Trophoblast cell (in vitro differentiated cells and primary cell): ENCODE results near the gene CA7.

Experiments
- DNase-seq, 2 donors: peaks; one replicate each; pipeline ENCODE4 v3.0.0-alpha.2; 2016
- H2AFZ ChIP-seq: 2 replicates; pipeline ENCODE4 v1.6.1; 2013; ENCODE audit warnings: low read length, moderate library complexity, mild to moderate bottlenecking; ENCODE audit not compliant: insufficient read depth, poor library complexity
- H2AK5ac ChIP-seq: 2 replicates; pipeline ENCODE4 v1.6.1; 2013; ENCODE audit warnings: mild to moderate bottlenecking, low read length
- H2BK120ac ChIP-seq: 2 replicates; pipeline ENCODE4 v1.6.1; 2013; ENCODE audit warnings: low read length, mild to moderate bottlenecking, moderate library complexity; ENCODE audit not compliant: insufficient read depth, poor library complexity
- H2BK12ac ChIP-seq: 2 replicates; pipeline ENCODE4 v1.6.1; 2013; ENCODE audit warnings: mild to moderate bottlenecking, low read length, moderate library complexity
- H2BK5ac ChIP-seq: 2 replicates; pipeline ENCODE4 v1.6.1; 2013; ENCODE audit warnings: low read length, low read depth, moderate library complexity, mild to moderate bottlenecking; ENCODE audit not compliant: poor library complexity
- H3K14ac ChIP-seq: 2 replicates; pipeline ENCODE4 v1.6.1; 2013; ENCODE audit warnings: mild to moderate bottlenecking, low read length
- H3K18ac ChIP-seq: 2 replicates; pipeline ENCODE4 v1.6.1; 2013; ENCODE audit warnings: mild to moderate bottlenecking, low read length
- H3K23ac ChIP-seq: 2 replicates; pipeline ENCODE4 v1.6.1; 2013; ENCODE audit warnings: low read length
- H3K27ac ChIP-seq: 2 replicates; pipeline ENCODE4 v1.5.1; 2013; ENCODE audit warnings: low read depth, mild to moderate bottlenecking, inconsistent platforms, low read length, moderate library complexity
- H3K27me3 ChIP-seq: 2 replicates; pipeline ENCODE4 v1.6.1; 2013; ENCODE audit warnings: inconsistent platforms, mild to moderate bottlenecking, low read length, moderate library complexity; ENCODE audit not compliant: insufficient read depth
- H3K36me3 ChIP-seq, 2 experiments: 1 replicate in 1 of 2; 2 replicates in 1 of 2; pipeline ENCODE4 v1.6.1; 2013; ENCODE audit warnings: low read length in 2 of 2, mild to moderate bottlenecking in 2 of 2, moderate library complexity in 1 of 2; ENCODE audit not compliant: insufficient read depth in 2 of 2, control insufficient read depth in 1 of 2
- H3K4ac ChIP-seq: 2 replicates; pipeline ENCODE4 v1.6.1; 2013; ENCODE audit warnings: low read depth, mild to moderate bottlenecking, low read length, moderate library complexity
- H3K4me1 ChIP-seq, 2 experiments: 1 replicate in 1 of 2; 2 replicates in 1 of 2; pipeline ENCODE4 v1.6.1; 2013; ENCODE audit warnings: low read length in 2 of 2, mild to moderate bottlenecking in 2 of 2, moderate library complexity in 1 of 2; ENCODE audit not compliant: insufficient read depth in 2 of 2, control insufficient read depth in 1 of 2
- H3K4me2 ChIP-seq: 2 replicates; pipeline ENCODE4 v1.6.1; 2013; ENCODE audit warnings: inconsistent platforms, mild to moderate bottlenecking, low read length, moderate library complexity
- H3K4me3 ChIP-seq: 2 replicates; pipeline ENCODE4 v1.5.1; 2013; ENCODE audit warnings: mild to moderate bottlenecking, low read depth, low read length, inconsistent platforms
- H3K79me1 ChIP-seq: one replicate; pipeline ENCODE4 v1.6.1; 2013; ENCODE audit warnings: low read length
- H3K79me2 ChIP-seq: 2 replicates; pipeline ENCODE4 v1.6.1; 2013; ENCODE audit warnings: low read length, mild to moderate bottlenecking; ENCODE audit not compliant: control insufficient read depth, insufficient read depth, poor library complexity
- H3K9ac ChIP-seq: 2 replicates; pipeline ENCODE4 v1.6.1; 2013; ENCODE audit warnings: mild to moderate bottlenecking, low read length
- H3K9me3 ChIP-seq: 2 replicates; pipeline ENCODE4 v1.6.1; 2013; ENCODE audit warnings: low read depth, mild to moderate bottlenecking, control low read depth, inconsistent platforms, low read length; ENCODE audit not compliant: insufficient read depth
- H4K12ac ChIP-seq: 2 replicates; pipeline ENCODE4 v1.6.1; 2013; ENCODE audit warnings: low read depth, mild to moderate bottlenecking, low read length, moderate library complexity
- H4K8ac ChIP-seq: 2 replicates; pipeline ENCODE4 v1.6.1; 2013; ENCODE audit warnings: low read depth, mild to moderate bottlenecking, low read length, moderate library complexity
- H4K91ac ChIP-seq: one replicate; pipeline ENCODE4 v1.6.1; 2013; ENCODE audit warnings: low read depth, mild to moderate bottlenecking, low read length, moderate library complexity
- WGBS: extraction: QIAGEN DNeasy Blood & Tissue Kit; methylation state at CpG from one replicate; pipeline ENCODE4 v1.1.7; 2013; ENCODE audit warnings: missing lambda C conversion rate; ENCODE audit not compliant: insufficient read length, insufficient coverage; ENCODE audit errors: extremely low coverage; 5-methylcytosine and 5-hydroxymethylcytosine counted together

Gene CA7

GRCh38 chr16:66857437-66857836 lies 13.2 kb downstream of the CA7 start:
- Histone ChIP-seq H3K4me1 (peaks cover 4 to 6% of the 10 kb centered on the region in 2 experiments), H4K91ac (no peak overlapping the region), H3K9me3 (no peaks in the 10 kb centered on the region), H2AFZ (no peak overlapping the region), H2BK120ac (no peak overlapping the region), H3K9ac (no peak overlapping the region), H2BK12ac (no peak overlapping the region), H3K4me2 (no peak overlapping the region), H2BK5ac (no peak overlapping the region), H2AK5ac (no peak overlapping the region), H3K4ac (no peak overlapping the region), H3K79me2 (no peaks in the 10 kb centered on the region), H3K14ac (no peak overlapping the region), H3K27ac (no peak overlapping the region), H3K36me3 (no peaks in the 10 kb centered on the region), H3K23ac (no peak overlapping the region), H3K79me1 (no peaks in the 10 kb centered on the region), H4K8ac (no peak overlapping the region), H3K27me3 (no peaks in the 10 kb centered on the region), H4K12ac (no peak overlapping the region), H3K4me3 (no peak overlapping the region), H3K18ac (no peak overlapping the region)
- peak in 1 of 2 donors; percentile 50 for DNase-seq
- WGBS, result no CpG with 5 or more reads among the region's 6 CpGs

GRCh38 chr16:66858740-66859396 lies 14.7 kb downstream of the CA7 start:
- H3K27me3 ChIP-seq, result no peaks in the 10 kb centered on the region
- no CpG with 5 or more reads among the region's 4 CpGs for WGBS
- no peak overlapping the region for H3K9ac ChIP-seq
- peak in 1 of 2 donors; percentile 35 for DNase-seq
- no peak overlapping the region for H3K4me2 ChIP-seq
- no peak overlapping the region for H2BK12ac ChIP-seq
- no peak overlapping the region for H4K12ac ChIP-seq
- no peak overlapping the region for H3K4me3 ChIP-seq
- no peaks in the 10 kb centered on the region for H3K79me1 ChIP-seq
- no peaks in the 10 kb centered on the region for H3K79me2 ChIP-seq
- H2BK5ac ChIP-seq, result no peak overlapping the region
- H2AFZ ChIP-seq, result no peak overlapping the region
- no peaks in the 10 kb centered on the region for H3K36me3 ChIP-seq
- H3K23ac ChIP-seq, result no peak overlapping the region
- H3K18ac ChIP-seq, result no peak overlapping the region
- H4K91ac ChIP-seq, result no peak overlapping the region
- no peaks in the 10 kb centered on the region for H3K9me3 ChIP-seq
- no peak overlapping the region for H2AK5ac ChIP-seq
- no peak overlapping the region for H3K27ac ChIP-seq
- H3K14ac ChIP-seq, result no peak overlapping the region
- H2BK120ac ChIP-seq, result no peak overlapping the region
- H3K4ac ChIP-seq, result no peak overlapping the region
- H3K4me1 ChIP-seq, result peaks cover 4 to 6% of the 10 kb centered on the region in 2 experiments
- no peak overlapping the region for H4K8ac ChIP-seq

GRCh38 chr16:66859397-66860068 lies 15.3 kb downstream of the CA7 start:
- Histone ChIP-seq H2BK12ac (no peak overlapping the region), H2AFZ (no peak overlapping the region), H3K18ac (no peak overlapping the region), H3K27me3 (no peaks in the 10 kb centered on the region), H2BK120ac (no peak overlapping the region), H2BK5ac (no peak overlapping the region), H3K9ac (no peak overlapping the region), H4K91ac (no peak overlapping the region), H3K14ac (no peak overlapping the region), H3K4ac (no peak overlapping the region), H3K27ac (no peak overlapping the region), H2AK5ac (no peak overlapping the region), H4K12ac (no peak overlapping the region), H3K23ac (no peak overlapping the region), H3K36me3 (no peaks in the 10 kb centered on the region), H3K4me2 (no peak overlapping the region), H3K79me2 (no peaks in the 10 kb centered on the region), H3K4me3 (no peak overlapping the region), H4K8ac (no peak overlapping the region), H3K9me3 (no peaks in the 10 kb centered on the region), H3K4me1 (peaks cover 4 to 6% of the 10 kb centered on the region in 2 experiments), H3K79me1 (no peaks in the 10 kb centered on the region)
- no peak for DNase-seq
- WGBS, result no CpG with 5 or more reads among the region's 3 CpGs

- H4K91ac ChIP-seq, result no peak overlapping the region
- no peaks in the 10 kb centered on the region for H3K79me2 ChIP-seq
- H3K27ac ChIP-seq, result no peak overlapping the region
- H3K79me1 ChIP-seq, result no peaks in the 10 kb centered on the region
- no peak overlapping the region for H4K12ac ChIP-seq
- no peak overlapping the region for H3K4ac ChIP-seq
- no peak overlapping the region for H2BK12ac ChIP-seq
- WGBS, result no CpG with 5 or more reads among the region's 8 CpGs
- H3K9me3 ChIP-seq, result no peaks in the 10 kb centered on the region
- H2BK5ac ChIP-seq, result no peak overlapping the region
- no peak overlapping the region for H3K23ac ChIP-seq
- DNase-seq, result no peak
- no peak overlapping the region for H2BK120ac ChIP-seq
- no peak overlapping the region for H4K8ac ChIP-seq
- H3K4me1 ChIP-seq, result peaks cover 3 to 4% of the 10 kb centered on the region in 2 experiments
- H3K36me3 ChIP-seq, result no peaks in the 10 kb centered on the region
- no peak overlapping the region for H3K4me2 ChIP-seq
- no peak overlapping the region for H3K9ac ChIP-seq
- no peak overlapping the region for H3K18ac ChIP-seq
- H3K27me3 ChIP-seq, result no peaks in the 10 kb centered on the region
- H3K4me3 ChIP-seq, result no peak overlapping the region
- H2AK5ac ChIP-seq, result no peak overlapping the region
- H3K14ac ChIP-seq, result no peak overlapping the region
- H2AFZ ChIP-seq, result no peak overlapping the region
These were observed 17.9 kb downstream of the CA7 start for GRCh38 chr16:66862023-66862520.
